HG02870 (cell line): ENCODE measurements around the gene PCK2.
"Not testable (repeated sequence)": the region's sequence is repeated elsewhere in the genome, so short reads cannot be mapped to it uniquely, and the experiment has no call there.

Experiments
- ATAC-seq: cut with Tn5 transposase; IDR thresholded peaks from one replicate; pipeline ENCODE4 v1.9.1; 2021; ENCODE audit warnings: mild to moderate bottlenecking, moderate library complexity; ENCODE audit not compliant: unreplicated experiment

The PCK2 gene

DNA sequence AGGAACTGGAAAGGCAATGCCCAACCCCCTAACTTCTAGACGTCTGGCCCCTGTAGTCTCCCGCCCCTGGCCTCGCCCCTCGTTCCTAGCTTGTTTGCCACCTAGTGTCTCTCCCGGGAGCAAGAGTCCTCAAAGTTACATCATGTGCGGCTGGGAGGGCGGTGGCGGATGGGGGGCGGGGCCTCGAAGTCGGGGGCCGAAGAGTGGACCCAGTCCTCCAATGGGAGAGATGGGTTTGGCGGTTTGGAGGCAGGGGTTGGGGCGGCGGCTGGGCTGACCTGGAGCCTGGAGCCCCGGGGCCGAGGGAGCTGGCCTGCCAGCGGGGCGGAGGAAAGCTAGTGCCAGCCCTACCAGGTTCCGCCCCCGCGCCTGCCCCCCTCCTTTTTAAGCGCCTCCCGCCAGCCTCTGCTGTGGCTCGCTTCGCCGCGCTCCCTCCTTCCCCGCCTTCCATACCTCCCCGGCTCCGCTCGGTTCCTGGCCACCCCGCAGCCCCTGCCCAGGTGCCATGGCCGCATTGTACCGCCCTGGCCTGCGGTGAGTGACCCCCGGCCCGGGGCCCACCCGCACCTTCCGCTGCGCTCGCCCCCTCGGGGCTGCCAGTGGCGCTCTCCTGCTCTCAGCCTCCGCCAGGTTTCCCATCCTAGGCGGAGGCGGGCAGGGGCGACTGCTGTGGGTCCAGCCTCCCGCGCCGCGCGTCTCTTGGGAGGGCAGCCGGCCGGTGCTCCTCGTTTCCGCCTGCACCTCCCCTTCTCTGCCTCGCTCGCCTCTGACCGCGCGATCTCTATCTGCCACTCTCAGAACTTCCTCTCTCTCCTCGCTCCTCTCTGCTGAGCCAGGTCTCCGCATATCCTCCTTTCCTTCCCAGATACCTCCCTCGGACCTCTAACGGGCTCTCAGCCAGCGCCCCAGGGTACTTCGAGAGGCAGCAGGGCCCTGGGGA, at the start of gene PCK2:
Gene PCK2, plus strand, starts transcription at position 411 of the 940 bp plus-strand sequence. Its CDS starts 95 bp downstream, at position 506.
- ATAC-seq, result peak; percentile 33

GRCh38 chr14:24049002-24049401, 45.1 kb upstream of the PCK2 start:
- ATAC-seq, result not testable (repeated sequence)

- not testable (repeated sequence) for ATAC-seq
Observed at GRCh38 chr14:24050753-24051152, 43.4 kb upstream of the PCK2 start.

DNA sequence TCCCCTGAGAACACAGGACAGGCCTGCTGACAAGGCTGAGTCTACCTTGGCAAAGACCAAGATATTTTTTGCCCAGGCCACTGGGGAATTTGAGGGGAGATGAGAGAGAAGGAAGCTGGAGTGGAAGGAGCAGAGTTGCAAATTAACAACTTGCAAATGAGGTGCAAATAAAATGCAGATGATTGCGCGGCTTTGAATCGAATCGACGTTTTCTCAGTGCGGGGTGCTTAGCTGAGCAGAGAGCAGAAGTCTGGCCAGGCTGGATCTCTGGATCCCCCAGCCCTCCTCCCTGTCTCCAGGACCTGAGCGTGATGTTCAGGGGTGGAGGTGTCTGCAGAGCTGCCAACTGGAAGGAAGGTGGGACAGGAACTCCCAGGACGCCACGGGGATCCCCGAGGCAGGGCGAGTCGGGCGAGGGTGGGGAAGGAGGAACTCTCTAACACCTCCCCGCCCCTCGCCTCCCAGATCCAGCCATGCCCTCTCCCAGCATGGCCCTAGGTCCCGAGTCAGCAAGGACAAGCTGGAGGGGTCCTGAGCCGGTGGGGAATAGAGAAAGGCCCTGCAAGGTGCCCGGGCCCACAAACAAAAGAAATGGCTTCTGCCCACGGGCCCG, 42.8 kb upstream of the PCK2 start:
- ATAC-seq, result peak; percentile 19

DNA sequence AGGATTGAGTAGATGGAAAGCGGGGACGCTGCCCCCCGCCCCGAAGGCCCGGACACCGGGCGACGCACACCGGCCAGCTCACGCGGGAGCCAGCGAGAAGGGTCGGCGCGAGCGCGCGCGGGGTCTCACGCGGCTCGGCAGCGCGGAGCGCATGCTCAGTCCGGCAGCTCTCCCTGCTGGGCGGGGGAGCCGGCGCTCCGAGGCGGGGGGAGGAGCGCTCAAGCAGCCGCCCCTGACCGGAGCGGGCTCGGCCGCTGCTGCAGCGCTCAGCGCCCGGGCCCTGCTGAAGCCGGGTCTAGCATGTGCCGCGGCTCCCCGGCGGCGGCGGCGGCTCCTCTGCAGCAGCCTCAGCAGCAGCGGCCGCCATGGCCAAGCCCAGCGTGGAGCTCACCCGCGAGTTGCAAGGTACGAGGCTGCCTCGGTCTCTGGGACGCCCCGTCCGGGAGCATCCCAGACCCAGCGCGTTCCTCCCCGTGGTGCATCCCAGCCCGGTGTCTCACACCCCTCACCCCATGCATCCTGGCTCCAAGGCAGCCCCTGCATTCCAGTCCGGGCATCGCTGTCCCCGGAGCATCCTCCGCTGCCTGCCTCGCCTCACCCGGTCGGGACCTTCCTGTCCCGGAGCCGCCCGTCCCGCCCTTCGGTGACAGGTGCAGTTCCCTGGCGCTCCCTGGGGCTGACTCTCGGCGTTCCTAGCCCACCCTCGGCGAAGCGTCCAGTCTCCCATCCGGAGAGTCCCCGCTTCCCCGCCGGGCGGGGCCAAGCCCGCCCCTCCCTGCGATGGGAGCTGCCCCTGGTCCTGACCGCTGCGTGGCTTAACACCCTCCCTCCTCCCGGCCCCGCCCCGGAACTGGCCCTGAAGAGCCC, 42.1 kb upstream of the PCK2 start, which contains the start of gene CARMIL3:
Gene CARMIL3, plus strand, starts transcription at position 221 of the 867 bp plus-strand sequence. Its CDS starts 145 bp downstream, at position 366.
- peak; percentile 56 for ATAC-seq

- no peak for ATAC-seq
Observed at GRCh38 chr14:24052656-24053547, 41.2 kb upstream of the PCK2 start.

GRCh38 chr14:24053548-24054323, 40.4 kb upstream of the PCK2 start:
- ATAC-seq, result no peak

- no peak for ATAC-seq
Observed at GRCh38 chr14:24054324-24054641, 39.8 kb upstream of the PCK2 start.

- no peak for ATAC-seq
Observed at GRCh38 chr14:24054646-24055045, 39.5 kb upstream of the PCK2 start.

- no peak for ATAC-seq
Observed at GRCh38 chr14:24055971-24056799, 37.9 kb upstream of the PCK2 start.

DNA sequence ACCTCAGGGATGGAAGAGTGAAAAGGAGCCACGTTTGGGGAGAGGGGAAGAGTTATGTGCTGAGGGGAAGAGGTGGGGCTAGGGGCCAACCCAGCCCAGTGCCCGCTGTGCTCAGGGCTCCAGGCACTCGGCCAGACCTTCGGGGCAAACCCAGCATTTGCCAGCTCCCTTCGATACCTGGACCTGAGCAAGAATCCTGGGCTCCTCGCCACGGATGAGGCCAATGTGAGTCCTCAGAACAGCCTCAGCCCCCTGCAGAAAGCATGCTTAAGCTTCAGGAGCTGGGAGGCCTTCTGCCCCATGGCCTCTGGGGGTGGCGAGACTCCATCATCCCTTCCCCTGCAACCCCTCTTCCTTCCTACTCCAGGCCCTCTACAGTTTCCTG, 37.3 kb upstream of the PCK2 start:
- no peak for ATAC-seq

GRCh38 chr14:24057271-24057670, 36.8 kb upstream of the PCK2 start:
- no peak for ATAC-seq

DNA sequence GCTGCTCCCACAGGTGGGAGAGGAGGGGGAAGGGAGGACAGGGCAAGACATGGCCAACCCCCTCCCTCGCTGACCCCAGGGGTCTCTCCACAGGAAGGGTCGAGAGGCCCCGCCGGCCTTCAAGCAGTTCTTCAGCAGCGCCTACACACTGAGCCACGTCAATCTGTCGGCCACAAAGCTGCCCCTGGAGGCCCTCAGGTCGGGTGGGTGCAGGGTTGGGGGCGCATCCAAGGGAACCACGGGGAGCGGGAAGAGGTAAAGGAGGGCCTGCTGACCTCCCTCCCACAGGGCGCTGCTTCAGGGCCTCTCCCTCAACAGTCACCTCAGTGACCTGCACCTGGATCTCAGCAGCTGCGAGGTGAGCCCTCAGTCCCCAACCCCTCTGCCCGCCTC, 36.2 kb upstream of the PCK2 start:
- ATAC-seq, result peak; percentile 9

GRCh38 chr14:24058260-24058950, 35.7 kb upstream of the PCK2 start:
- peak; percentile 68 for ATAC-seq

DNA sequence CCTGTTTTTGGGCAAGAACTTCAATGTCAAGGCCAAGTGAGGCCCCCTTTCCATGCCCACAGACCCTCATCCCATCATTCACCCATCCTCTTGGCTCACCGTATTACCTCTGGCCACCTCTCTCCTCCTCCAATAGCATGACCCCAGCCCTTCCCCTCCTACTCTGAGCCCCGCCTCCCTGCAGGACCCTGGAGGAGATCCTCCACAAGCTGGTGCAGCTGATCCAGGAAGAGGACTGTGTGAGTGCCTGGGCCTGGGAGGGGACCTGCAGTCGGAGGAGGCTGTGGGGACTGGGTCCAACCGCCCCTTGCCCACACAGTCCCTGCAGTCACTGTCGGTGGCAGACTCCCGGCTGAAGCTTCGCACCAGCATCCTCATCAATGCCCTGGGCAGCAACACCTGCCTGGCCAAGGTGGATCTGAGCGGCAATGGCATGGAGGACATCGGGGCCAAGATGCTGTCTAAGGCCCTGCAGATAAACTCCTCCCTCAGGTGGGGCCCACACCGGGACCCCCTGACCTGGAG, 35.1 kb upstream of the PCK2 start:
- no peak for ATAC-seq

DNA sequence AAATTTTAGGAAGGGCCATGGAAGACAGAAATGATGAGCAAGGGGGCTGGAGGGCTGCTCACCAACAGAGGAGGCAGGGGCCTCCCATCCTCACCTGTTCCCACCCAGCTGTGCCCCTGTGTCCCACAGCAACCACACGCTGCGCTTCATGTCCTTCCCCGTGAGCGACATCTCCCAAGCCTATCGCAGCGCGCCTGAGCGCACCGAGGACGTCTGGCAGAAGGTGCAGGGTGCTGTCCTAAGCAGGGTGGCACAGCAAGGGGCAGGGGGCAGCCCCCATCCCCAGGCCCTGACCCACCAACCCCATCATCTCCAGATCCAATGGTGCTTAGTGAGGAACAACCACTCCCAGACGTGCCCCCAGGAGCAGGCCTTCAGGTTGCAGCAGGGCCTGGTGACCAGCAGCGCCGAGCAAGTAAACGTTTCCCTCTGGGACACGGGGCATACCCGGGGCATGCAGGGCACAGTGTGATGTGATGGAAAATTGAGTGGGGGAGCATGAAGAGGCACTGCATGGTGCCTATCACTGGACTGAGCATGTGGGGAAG, 34.2 kb upstream of the PCK2 start:
- ATAC-seq, result no peak

DNA sequence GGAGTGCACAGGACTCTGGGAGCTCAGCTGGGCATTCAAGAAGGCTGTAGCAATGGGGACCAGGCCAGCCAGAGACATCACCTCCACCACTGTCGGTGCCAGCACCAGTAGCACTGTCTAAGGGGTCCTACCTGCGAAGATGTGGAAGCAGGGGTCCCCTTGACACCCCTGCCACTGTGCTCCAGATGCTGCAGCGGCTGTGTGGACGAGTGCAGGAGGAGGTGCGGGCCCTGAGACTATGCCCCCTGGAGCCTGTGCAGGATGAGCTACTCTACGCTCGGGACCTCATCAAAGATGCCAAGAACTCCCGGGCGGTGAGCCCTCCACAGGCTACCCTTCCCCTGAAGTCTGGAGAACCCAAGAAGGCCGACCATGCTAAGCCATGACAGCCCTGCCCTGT, 33.7 kb upstream of the PCK2 start:
- no peak for ATAC-seq
